HT-29 (cell line): Measurements from ENCODE around the gene QSER1. TPM values are rescaled to one million over a fixed set of nuclear protein-coding genes. Genes with fewer than 3 reads are reported as not detected.

Source experiments
- DNase-seq: peaks from one replicate; pipeline ENCODE4 v3.0.0-alpha.2; 2015; ENCODE audit warnings: low spot score
- total RNA-seq: library from RNA; depleted of rRNA; stranded (reverse); fragments of >200 nt; shearing (Covaris generic); gene quantifications from 2 replicates; pipeline ENCODE4 v1.2.3, GENCODE V29; 2014

Gene QSER1
- total RNA-seq, 1 experiment from 2014 or later = 11.4 TPM

DNA sequence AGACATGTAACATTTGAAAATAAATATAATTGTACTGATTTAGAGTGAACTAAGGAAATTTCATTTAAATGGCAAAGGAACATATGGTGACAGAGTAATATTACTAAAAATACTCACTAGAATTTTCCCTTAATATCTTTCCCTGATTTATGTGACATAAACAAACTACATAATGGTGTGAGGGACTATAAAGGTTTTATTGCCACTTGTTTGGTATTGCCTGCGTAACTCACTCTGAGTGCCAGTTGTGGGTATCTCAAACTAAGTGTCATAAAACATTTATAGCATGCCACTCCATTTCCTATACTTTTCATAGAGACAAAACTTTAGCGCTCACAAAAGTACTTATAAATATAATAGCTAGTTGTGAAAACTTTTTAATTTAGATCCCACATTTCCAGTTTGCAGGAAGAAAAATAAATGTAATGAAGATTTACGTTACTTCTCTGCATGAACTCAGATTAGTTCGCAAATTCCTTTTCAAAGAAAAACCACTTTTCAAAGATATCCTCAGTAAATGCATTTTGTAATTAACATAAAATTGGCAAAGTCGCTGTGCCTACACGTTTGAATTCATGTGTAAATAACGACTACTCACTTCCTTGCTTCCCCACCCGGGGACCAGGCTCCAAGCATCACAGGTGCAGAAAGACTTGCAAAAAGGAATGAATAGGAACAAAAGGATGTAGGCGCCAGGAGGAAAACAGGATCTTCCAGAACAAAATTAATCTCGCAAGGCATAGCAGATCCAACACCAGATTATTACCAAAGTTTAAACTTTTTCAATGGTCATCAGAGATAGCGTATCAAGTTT lies 1.6 kb upstream of the QSER1 start:
- no peak for DNase-seq

DNA sequence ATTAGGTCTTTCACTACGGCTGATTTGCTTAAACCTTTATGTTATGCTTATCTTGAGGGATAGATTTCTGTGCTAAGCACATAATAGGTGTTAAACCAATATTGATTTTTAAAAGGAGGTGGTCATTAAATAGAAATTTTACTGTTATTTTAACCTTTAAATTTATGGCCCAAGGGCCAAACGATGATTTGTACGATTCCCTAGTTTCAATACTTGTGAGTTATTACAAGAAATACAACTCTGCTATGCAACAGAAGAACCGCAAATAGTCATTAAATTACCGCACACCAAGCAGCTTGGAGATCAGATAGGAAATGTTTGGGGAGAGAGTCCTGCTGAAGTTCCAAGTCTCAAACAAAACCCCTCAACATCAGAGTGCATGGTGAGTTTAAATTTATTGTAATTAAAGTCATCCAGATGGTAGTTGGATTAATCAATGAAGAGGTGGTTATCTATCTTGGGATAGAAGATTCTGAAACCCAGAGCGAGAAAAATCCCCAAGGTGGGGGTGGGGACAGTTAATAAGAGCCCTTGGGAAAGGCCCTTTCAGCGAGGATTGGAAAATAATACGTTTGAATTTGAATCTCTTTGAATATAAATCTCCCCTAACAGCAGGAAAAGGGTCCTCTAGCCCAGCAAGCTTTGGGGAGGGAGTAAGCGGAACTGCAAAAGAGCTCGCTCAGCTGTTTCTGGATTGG lies 805 bp upstream of the QSER1 start:
- DNase-seq = peak; percentile 64

DNA sequence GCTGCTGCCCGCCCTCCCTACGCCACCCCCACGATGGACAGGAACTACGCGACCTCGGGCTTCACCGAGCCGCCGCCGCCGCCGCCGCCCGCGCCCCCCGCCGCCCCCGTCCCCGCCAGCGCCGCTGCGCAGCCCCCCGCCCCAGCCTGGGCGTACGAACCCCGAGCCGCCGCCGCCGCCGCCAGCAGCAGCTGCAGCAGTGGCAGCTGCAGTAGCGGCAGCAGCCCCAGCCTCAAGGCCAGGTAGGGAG lies 407 bp downstream of the QSER1 start:
- DNase-seq = no peak

DNA sequence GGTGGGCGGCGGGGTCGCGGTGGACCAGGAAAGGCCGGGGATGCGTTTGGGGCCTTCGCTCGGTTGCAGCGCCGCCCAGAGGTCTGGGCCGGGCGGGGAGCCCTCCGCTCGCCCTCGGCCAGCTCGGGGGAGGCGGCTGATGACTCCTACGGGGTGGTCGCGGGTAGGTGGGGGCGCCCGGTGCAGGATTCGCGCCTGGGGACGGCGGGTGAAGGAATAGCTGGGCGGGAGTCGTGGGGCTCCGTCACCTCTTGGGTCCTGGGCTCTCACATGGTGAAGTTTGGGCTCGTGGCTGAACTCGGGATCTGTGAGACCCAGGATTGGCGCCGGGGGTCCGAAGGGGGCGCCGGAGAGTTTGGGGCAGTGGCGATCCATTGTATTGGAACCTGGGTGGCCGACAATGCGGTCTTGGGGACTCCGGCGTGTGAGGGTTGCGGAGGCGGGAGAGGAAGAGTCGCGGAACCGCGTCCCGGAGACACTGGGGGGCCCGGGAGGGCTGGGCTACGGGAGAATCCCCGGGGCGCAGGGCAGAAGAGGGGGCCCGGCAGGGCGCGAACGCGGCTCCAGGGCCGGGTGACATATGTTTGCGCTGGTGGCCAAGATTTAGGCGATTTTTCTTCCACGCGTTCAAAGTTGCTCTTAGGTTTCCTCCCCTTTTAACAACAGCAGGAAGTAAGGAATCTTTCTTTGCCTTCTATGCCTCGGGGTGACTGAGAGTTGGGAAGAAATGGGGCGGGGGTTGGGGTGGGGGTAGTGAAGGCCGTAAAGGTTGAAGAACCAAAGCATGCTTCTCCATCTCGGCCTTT lies 935 bp downstream of the QSER1 start:
- DNase-seq = peak; percentile 58

DNA sequence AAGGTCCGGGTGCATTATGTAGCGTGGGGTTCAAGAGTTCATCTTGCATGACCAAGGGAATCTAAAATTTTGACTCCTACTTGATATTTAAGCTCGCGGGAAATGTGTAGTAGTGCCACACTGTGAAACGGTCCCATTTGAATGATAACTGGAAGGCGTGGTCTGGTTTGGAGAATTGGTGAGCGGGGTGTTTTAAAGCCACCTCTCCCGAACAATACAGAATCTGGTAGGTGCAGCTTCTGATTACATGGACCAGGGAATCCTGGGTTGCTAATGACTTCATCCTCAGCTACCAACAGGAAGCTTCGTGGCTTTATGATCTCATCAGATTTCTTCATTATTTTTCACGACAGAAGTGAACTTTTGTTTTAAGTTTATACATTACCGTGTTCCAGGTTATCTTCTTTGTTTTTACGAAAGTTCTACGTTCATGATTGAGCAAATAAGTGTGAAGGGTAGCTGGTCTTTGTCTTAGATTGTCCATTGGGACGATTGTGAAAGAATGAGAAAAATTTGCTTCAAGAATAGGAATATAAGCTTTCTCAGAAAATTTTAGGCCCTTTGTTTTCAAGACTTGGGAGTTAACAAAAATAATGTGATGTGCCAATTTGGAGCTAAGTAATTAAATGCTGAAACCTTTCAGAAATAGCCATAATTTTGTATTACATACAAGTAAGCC lies 1.7 kb downstream of the QSER1 start:
- DNase-seq = peak; percentile 82

DNA sequence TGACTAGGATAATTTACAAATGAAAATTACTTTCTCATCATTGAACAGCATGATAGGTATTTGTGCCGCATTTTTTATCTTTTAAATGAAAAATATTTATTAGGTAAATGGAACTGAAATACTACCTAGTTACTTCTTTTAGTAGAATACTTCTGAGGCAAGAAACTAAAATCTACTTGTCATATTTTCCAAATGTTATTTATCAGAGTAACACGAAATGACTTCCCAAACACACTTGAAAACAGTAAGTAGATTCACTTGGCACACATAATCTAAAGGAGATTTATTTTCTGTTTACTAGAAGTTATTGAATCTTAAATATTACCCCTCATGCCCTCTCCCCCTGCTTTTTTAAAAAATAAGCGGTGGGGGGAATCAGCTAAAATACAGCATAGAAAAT lies 2.3 kb downstream of the QSER1 start:
- no peak for DNase-seq

DNA sequence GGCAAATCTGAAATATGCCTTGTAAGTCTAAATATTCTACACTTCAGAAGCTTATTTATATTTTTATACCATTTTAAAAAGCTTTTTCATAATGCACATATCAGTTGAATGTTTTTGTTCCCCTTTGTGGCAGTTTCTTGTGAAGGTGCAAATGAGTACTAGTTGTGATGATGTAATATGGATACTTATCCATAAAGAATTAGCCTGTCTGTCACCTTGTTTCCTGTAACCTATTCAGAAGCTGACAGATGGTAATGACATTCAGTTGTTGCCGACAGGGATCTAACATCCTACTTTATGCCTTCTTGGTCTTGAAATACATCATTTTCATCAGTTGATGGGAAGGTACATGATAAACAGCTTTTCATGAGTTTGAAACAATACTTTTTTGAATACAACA lies 2.9 kb downstream of the QSER1 start:
- DNase-seq = no peak

DNA sequence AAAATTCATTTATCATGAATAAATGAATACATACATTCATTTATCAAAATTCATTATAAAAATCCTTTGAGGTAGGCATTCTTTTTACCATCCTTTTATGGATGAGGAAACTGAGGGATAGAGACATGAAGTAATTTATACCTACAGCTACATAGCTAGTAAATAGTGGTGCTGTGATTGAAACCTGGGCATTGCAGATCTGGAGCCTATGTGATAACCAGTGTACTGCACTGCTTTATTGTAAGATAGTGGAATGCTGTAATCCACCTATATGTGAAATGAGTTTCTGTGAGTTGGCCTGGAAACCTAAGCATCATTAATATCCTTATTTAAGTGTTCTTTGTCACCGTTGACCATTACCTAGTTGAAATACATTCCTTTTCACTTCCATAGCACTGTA lies 4.5 kb downstream of the QSER1 start:
- no peak for DNase-seq

DNA sequence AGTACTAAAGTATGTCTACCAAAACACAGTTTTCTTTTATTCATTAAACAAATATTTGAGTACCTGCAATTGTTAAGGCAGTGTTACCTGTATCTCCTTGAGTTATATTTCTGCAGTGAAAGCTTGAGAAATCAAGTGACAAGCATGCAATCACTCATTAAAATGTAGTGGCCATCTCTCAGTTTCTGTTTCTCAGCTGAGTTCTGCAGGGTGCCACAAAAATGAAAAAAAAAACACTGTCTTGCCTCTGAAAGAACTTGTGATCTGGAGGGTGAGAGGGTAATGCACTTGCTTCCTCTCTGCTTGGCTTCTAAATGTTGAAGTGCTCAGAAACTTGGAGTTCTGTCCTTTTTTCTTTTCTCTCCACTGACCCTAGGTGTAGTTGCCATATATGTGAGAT lies 6.8 kb downstream of the QSER1 start:
- no peak for DNase-seq

DNA sequence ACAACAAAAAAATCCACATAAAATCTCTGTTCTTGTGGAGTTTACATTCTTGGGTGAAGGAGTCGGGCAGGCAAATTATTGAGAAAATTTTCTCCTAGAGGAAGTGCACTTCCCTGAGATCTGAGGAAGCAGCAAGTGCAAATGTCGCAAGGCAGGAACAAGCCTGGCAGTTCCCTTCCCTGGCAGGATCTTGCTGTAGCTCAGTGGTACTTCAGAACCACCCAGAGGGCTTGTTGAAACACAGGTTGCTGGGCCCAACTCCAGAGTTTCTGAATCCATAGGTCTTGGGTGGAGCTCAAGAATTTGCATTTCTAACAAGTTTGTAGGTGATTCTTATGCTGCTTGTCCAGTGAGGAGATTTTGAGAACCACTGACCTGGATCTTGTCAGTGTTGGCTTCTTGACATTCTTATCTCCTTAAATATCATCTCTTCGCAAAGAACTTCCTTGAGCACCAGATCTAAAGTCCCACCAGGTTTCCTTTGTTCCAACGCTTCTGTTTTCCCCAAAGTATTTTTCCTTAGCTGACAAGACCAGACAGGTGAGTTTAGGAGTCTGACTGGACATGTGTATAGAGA lies 9.6 kb downstream of the QSER1 start:
- no peak for DNase-seq

DNA sequence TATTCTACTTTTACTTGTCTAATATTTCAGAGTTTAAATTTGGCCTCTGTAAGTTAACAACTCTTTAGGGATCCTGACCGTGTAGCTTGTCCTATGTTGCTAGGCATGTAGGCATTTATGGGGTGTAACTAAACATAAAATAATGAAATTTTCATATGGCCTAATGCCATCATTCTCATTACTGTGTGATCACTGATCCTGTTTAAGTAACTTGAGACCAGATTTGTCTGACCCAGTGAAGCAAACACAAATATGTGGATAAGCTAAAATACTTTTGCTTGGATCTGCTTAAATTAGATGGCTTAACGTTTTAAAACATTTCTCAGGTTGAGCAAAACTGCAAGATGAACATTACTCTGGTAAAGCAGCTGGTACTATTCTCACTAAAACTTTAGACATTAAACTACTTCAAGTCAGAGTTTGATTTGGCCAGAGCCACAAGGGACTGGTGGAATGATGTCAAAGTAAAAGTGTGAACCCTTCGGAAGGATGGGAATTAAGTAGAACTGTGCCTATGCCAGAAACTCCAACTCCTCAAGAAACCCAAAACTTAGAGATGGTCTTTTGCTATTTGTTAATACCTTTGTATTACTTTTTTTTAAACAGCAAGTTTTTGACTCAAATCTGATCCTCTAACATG lies 12.5 kb downstream of the QSER1 start:
- no peak for DNase-seq

DNA sequence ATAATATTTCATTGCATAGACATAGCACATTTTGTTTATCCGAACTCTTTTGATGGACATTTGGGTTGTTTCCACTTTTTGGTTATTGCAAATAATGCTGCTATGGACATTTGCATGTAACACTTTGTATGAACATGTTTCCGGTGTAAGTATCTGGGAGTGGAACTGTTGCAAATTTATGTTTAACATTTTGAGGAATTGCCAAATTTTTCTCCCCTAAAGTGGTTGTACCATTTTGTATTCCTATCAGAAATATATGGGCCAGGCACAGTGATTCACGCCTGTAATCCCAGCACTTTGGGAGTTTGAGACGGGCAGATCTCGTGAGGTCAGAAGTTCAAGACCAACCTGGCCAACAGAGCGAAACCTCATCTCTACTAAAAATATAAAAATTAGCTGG lies 16.0 kb downstream of the QSER1 start:
- DNase-seq = no peak

DNA sequence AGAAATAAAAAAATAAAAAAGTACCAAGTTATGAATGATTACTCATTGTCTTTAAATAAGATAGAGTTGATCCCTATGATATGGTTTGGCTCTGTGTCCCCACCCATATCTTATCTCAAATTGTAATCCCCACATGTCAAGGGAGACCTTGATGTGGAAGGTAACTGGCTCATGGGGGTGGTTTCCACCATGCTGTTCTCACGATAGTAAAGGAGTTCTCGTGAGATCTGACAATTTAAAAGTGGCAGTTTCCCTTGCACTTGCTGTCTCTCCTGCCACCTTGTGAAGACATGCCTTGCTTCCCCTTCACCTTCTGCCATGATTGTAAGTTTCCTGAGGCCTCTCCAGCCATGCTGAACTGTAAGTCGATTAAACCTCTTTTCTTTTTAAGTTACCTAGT lies 18.8 kb downstream of the QSER1 start:
- no peak for DNase-seq

DNA sequence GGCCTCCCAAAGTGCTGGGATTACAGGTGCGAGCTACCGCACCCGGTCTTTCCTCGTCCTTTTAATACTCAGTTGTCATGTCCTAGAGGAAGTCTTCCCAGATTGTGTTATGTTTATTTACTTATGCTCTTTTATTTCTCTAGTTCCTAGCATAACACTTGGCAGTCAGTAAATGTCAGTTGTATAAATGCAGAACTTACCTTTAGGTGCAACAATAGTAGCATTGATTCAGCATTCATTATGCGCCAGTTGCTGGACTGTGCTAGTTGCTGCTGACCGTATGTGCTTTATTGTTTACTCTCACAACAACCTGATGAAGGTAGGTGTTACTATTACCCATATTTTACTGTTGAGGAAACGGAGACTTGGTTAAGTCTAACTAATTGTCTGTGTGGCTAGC lies 20.8 kb downstream of the QSER1 start:
- no peak for DNase-seq

DNA sequence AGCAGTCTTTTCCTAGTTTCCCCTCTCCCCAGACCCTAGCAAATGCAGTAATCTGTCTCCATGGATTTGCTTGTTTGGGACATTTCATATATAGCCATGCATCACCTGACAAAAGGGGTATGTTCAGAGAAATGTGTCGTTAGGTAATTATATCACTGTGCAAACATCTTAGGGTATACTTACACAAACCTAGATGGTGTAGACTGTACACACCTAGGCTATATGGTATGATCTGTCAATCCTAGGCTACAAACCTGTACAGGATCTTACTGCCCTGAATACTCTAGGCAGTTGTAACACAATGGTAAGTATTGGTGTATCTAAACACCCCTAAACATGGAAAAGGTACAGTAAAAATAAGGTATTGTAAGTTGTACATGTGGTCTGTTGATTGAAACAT lies 23.8 kb downstream of the QSER1 start:
- DNase-seq = no peak

DNA sequence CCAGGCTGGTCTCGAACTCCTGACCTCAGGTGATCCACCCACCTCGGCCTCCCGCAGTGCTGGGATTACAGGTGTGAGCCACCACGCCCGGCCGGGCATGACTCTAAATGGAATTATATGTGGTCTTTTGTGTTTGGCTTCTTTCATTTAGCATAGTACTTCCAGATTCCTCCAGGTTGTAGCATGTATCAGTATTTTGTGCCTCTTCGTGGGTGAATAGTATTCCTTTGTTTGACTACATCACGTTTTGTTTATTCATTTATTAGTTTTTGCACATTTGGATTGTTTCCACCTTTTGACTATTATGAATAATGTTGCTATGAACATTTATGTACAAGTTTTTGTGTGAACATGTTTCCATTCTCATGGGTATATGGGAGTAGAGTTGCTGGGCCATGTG lies 24.4 kb downstream of the QSER1 start:
- no peak for DNase-seq

DNA sequence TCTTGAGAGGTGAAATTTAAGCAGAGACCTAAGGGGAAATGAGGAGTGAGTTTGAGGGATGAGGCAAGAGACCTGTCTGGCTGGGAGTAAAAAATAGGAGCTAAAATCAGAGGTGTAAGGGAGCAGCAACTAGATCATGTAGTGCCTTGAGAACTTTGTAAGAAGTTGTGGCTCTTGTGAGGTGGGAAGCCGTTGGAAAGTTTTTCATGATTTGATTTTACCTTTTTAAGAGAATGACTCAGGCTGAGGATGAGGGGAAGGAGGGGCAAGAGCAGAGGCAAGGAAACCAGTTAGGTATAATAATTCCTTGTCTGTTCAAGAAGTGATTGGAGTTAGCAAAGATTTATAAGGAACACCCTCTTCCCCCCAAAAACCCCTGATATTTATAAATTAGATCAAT lies 25.8 kb downstream of the QSER1 start:
- DNase-seq = no peak

DNA sequence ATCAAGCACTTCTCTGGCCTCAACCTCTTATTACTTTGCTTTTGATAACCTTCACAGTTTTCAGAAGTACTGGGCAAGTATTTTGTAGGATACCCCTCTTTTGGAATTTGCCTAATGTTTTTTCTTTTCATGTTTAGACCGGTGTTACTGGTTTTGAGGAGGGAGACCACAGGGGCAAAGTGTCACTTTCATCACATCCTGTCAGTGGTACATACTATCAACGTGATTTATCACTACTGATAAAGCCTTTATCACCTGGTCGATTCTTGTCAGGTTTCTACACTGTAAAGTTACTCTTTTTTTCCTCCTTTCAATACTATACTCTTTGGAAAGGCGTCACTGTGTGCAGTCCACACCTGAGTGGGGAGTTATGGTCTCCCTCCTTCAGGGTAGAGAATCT lies 26.7 kb downstream of the QSER1 start:
- DNase-seq = no peak

DNA sequence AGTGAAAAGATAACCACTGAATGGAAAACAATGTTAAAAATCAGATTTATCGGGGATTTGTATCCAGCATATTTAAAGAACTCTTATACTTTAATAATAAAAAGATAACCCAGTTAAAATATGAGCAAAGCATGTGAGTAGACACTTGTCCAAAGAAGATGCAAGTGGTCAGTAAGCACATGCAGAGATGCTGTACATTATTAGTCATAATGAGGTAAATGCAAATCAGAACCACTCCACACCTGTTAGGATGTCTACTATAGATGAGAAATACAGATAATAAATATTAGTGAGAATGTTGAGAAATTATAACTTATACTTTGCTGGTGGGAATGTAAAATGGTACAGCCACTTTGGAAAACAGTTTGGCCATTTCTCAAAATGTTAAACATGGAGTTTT lies 28.0 kb downstream of the QSER1 start:
- DNase-seq = no peak

DNA sequence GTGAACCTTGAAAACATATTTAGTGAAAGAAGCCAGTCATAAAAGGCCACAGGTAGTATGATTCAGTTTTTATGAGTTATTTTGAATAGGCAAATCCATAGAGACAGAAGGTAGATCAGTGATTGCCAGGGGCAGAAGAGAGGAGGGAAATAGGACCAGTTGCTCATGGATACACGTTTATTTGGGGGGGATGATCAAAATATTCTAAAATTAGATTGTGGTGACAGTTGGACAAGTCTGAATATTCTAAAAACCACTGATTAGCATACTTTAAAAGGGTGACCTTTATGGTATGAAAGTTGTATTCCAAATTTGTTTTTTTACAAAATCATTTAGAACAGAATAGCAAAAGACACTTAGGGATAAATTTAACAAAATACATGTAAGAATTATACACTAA lies 28.6 kb downstream of the QSER1 start:
- no peak for DNase-seq

DNA sequence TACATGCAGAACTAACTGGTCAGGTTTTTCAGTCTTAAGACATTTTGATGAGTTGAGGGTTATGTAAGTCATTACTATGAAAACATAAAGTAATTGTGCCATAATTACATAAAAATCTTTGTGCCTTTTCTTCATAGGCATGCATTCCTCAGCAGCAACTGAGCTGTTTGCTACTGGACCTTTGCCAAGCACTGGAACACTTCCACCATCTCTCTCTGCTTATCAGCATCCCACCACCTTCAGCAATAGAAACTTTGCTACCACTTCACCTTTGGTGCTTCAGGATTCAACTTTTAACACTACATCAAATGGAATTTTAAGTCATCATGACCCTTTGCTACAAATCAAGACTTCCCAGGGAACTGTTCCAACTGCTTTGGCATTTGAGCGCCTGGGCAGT lies 39.0 kb downstream of the QSER1 start:
- DNase-seq = no peak
